GM12891 (cell line): ENCODE results near the gene COL5A1.

Experiments
- POLR2A ChIP-seq: IDR thresholded peaks from 2 replicates; pipeline ENCODE4 v1.6.1; 2011; ENCODE audit warnings: low read depth, low read length, control low read depth
- POLR2AphosphoS5 ChIP-seq: IDR thresholded peaks from 2 replicates; pipeline ENCODE4 v1.6.1; 2011; ENCODE audit warnings: low read depth, low read length, control low read depth

DNA sequence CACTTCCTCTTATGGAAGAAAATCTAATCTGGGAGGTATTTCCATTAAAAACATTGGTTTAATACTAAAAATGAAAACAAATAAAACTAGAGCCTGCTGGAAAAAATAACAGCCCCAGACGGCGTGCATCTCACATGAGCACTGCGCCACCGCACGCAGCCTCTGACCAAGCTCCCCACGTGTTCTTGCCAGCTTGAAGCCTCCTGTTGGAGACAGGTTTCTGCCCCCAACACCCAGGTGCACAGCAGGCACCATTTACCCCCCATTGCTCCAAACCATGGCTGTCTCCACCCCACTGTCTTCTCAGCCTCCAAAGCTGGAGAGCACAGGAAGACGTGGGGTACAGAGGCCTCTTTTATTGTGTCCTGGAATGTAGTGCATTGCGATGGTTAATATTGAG, 10.7 kb upstream of the COL5A1 start:
- TF ChIP-seq POLR2A, result no peak
- TF ChIP-seq POLR2AphosphoS5, result no peak
